ENCODE results near the gene CBLC.

- TF ChIP-seq, protein P1, sequence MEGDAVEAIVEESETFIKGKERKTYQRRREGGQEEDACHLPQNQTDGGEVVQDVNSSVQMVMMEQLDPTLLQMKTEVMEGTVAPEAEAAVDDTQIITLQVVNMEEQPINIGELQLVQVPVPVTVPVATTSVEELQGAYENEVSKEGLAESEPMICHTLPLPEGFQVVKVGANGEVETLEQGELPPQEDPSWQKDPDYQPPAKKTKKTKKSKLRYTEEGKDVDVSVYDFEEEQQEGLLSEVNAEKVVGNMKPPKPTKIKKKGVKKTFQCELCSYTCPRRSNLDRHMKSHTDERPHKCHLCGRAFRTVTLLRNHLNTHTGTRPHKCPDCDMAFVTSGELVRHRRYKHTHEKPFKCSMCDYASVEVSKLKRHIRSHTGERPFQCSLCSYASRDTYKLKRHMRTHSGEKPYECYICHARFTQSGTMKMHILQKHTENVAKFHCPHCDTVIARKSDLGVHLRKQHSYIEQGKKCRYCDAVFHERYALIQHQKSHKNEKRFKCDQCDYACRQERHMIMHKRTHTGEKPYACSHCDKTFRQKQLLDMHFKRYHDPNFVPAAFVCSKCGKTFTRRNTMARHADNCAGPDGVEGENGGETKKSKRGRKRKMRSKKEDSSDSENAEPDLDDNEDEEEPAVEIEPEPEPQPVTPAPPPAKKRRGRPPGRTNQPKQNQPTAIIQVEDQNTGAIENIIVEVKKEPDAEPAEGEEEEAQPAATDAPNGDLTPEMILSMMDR (conservative IDR thresholded peaks at IDR 0.05 in 1 of 2, IDR thresholded peaks at IDR 0.05 in 1 of 2; ENCODE audit: extremely low read depth in 1 of 2, insufficient read depth in 1 of 2, low read depth in 1 of 2, low read length in 2 of 2) = no peak
- TF ChIP-seq EZH2 (IDR thresholded peaks at IDR 0.05; ENCODE audit: borderline replicate concordance, low read length) = no peak
Observed at GRCh38 chr19:44729516-44730033, 48.1 kb upstream of the CBLC start.

Measured in mammary epithelial cell (primary cell).